ENCODE measurements around the gene MAN1C1.

The MAN1C1 gene

GRCh38 chr1:25616095-25616986, at the start of gene MAN1C1:
Gene MAN1C1 (plus strand): TSS chr1:25616791. CDS start chr1:25617798, 1,007 bp downstream.
- peak; percentile 49 to 95 (median 88) for DNase-seq

GRCh38 chr1:25567710-25568089, 48.9 kb upstream of the MAN1C1 start:
- no peak for DNase-seq

- peak in 6 of 14 donors; percentile 26 to 98 (median 46) for DNase-seq
Observed at GRCh38 chr1:25568090-25568833, 48.3 kb upstream of the MAN1C1 start.

DNA sequence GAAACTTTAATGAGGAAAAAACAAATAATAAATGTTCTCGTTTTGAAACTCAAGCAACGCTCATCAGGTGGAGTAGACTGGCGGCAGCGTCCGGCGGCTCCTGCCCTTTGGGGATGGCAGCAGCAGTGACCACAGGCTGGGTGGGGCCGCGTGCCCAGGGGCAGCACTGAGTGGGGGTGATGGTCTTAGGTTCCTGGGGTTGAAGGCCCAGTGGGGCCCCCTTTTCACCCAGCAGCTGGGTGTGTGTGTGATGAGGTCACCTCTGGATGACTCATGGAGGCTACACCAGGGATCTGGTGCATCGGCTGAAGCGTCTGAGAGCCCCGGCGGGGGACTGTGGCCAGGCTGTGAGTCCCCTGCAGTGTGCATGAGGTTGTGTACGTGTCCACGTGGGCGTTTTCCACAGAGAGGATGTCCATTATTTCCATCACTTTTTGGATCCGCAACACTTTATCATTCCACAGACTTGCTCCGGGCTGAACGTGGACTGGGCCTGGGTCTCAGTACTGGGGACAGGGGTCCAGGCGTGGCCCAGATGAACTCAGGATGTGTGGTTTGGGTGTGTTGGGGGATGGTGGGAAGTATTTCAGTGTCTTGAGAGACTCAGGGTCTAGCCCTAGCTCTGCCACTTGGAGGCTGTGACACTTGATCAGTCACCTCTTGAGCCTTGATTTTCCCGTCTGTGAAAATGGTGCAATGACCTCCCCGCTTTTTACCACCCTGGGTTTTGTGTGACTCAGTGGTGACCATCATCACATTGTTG, 47.6 kb upstream of the MAN1C1 start:
- DNase-seq = peak in 2 of 14 donors; percentile 41 to 54

- peak in 1 of 14 donors; percentile 39 for DNase-seq
Observed at GRCh38 chr1:25569597-25570396, 46.8 kb upstream of the MAN1C1 start.

DNA sequence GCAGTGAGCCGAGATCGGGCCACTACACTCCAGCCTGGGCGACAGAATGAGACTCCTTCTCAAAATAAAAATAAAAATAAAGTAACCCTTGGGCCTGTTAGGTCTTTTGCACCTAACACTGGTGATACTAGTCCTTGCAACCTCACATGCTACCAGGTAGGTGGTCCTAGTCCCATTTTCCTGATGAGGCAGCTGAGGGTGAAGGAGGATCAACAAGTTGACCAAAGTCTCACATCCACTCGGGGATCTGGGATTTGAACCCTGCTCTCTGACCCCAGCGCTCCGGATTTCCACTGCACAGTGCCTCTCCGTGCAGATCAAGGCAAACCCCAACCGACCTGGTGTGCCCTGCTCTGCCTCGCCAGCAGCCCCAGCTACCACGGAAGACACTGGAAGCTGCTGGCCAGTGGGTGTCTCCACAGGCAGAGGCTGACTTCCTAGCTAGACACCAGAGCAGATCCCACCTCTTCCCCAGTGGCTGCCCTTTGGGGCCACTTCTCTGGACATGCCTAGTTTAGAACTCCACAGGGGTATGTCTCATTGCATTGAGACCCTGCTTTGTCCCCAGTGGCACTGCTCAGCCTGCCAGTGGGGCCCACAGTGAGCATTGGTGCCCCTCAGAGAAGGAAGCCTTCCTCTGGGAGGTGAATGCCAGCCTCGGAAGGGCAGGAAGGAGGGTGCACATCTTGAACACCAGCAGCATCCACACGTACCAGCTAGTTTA, 45.6 kb upstream of the MAN1C1 start:
- no peak for DNase-seq

DNA sequence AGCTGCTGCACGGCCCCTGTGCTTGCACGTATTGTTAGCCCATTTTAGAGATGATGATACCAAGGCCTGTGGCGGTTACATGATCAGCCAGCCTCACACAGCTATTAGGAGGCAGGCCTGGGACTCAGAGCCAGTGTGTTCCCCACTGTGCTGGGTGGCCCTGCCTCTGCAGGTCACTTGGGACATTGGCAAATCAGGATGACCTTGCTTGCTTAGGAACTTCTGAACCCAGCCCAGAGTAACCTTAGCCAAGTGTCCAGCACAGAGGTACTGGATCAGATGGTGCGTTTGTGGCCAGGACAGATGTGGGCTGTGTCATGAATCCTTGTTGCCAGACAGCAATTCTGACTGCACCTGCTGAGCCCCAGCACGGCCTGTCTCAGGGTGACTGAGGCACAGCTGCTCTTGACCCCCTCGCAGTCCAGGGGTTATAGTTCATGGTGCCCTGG, 45.0 kb upstream of the MAN1C1 start:
- no peak for DNase-seq

DNA sequence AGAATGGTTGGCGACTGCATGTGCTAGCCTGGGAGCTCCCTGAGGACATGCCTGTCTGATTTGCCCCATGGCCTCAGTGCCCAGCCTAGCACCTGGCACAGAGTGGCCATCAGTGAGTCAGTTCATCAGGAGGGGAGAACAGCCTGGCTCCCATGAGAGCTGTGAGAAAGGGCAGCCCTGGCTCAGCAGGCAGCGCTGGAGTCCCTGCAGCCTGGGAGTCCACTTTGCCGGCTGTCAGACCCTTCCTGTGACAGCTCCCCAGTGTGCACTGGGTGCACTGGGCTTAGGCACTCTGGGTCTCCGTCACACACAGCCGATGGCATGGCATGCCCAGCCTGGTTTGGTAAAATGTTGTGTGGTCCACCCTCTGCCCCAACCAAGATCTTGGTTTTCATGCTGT, 44.5 kb upstream of the MAN1C1 start:
- no peak for DNase-seq

- peak in 3 of 14 donors; percentile 35 to 60 (median 43) for DNase-seq
Observed at GRCh38 chr1:25572708-25573590, 43.6 kb upstream of the MAN1C1 start.

- peak in 1 of 14 donors; percentile 86 for DNase-seq
Observed at GRCh38 chr1:25573591-25573930, 43.0 kb upstream of the MAN1C1 start.

DNA sequence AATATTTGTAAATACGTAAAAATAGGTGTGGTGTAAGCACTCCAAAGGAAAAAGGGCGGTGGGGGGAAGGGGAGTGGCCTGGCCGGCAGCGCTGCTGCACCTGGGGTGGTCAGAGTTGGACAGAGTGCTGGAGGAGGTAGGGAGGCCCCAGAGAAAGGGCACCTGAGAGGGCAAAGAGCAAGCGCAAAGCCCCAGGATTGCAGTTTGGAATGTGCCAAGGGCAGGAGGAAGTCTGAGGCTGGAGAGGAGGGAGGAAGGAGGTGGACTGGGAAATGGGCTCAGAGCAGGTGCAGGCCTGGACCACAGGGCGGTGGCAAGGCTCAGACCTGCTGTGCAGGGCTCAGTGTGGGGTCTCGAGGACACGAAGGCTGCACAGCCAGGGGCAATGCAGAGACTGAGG, 42.6 kb upstream of the MAN1C1 start:
- DNase-seq = no peak

- DNase-seq = no peak
Observed at GRCh38 chr1:25575191-25575590, 41.4 kb upstream of the MAN1C1 start.

DNA sequence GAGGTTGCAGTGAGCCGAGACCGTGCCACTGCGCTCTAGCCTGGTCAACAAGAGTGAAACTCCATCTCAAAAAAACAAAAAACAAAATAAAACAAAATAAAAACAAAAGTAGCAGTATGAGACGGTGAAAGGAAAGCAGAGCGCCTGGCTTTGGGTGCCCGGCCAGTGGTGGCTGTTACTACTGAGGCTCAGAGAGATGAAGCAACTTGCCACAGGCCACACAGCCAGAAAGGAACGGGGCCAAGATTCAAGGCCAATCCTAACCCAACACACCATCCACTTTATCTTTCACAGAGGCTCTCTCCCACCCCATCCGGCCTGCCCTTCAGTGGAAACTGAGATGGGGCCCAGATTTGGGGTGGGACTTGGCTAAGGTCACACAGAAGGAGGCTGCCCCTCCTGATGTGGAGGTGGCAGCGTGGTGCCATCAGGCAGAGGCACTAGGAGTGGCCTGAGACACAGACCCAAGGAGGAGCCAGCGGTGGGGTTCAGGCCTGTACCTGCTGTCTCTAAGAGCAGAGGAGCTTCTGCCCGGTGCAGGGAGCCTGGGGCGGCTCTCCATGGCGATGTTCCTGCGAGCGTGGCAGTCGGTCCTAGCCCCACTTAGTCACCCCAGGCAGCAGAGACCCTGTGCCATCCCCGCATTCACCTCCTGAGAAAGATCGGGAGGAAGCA, 40.0 kb upstream of the MAN1C1 start:
- DNase-seq = no peak

GRCh38 chr1:25577134-25577920, 39.3 kb upstream of the MAN1C1 start:
- no peak for DNase-seq

GRCh38 chr1:25579292-25580252, 37.0 kb upstream of the MAN1C1 start:
- DNase-seq = no peak

GRCh38 chr1:25580927-25581326, 35.7 kb upstream of the MAN1C1 start:
- DNase-seq = no peak

DNA sequence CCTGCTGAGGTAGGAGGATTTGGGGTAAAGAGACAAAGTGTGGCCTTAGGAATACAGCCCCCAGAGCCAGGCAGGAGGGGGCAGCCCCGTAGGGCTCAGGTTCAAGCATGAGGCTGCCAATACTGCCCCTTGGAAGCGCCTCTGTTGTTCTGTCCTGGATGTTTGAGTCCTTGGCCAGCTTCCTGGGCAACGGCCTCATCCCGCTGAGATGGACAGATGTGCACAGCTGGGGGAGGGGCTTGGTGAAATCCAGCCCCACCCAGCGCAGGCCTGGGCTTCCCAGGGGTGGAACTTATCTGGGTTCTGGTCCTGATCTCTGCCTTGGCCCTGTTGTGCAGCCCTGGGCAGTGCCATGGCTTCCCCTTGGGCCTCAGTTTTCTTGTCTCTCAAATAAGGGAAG, 34.8 kb upstream of the MAN1C1 start:
- no peak for DNase-seq

All from C1 segment of cervical spinal cord (tissue), 14 donors.